Pancreas (tissue), 10 donors: Measurements from ENCODE around the gene HCLS1. TPM values are rescaled to one million over a fixed set of nuclear protein-coding genes. Genes with fewer than 3 reads are reported as not detected.

ENCODE experiments used
- ATAC-seq, 4 donors: fragments of 200-7000 bp; cut with Tn5 transposase; one replicate each; pipeline versions ENCODE4 v1.8.0 to v1.9.1; 2020; ENCODE audit warnings: mild to moderate bottlenecking in 4 of 4, moderate library complexity in 4 of 4
- DNase-seq, 6 donors: peaks; one replicate each; pipeline ENCODE4 v3.0.0-alpha.2; 2020
- FAIRE-seq: peaks from 2 replicates; lab custom pipeline; 2012; peaks lifted over from hg19 to GRCh38; lab: Jason Lieb, UNC
- H3K27ac ChIP-seq, 4 donors: fragments of 200-600 bp; sonication (generic); 1 replicate in 3 of 4; 2 replicates in 1 of 4; pipeline versions ENCODE4 v1.5.0 to v1.8.0; 2020
- H3K27me3 ChIP-seq, 4 donors: fragments of 200-600 bp; one replicate each; pipeline ENCODE4 v1.8.0; 2021
- H3K36me3 ChIP-seq, 3 donors: fragments of 200-600 bp; sonication (generic) in 1 of 3; one replicate each; pipeline versions ENCODE4 v1.5.0 to v1.8.0; 2020 to 2021
- H3K4me1 ChIP-seq, 3 donors: fragments of 200-600 bp; one replicate each; pipeline ENCODE4 v1.8.0; 2021
- H3K4me3 ChIP-seq, 4 donors: fragments of 200-600 bp; sonication (generic) in 2 of 4; one replicate each; pipeline versions ENCODE4 v1.5.0 to v1.8.0; 2020 to 2021
- H3K9me3 ChIP-seq, 4 donors: fragments of 200-600 bp; one replicate each; pipeline ENCODE4 v1.8.0; 2021
- CTCF ChIP-seq, 4 donors: fragments of 200-600 bp; sonication (generic) in 3 of 4; IDR thresholded peaks; one replicate each; pipeline versions ENCODE4 v1.5.0 to v1.8.0; 2021; ENCODE audit warnings: antibody characterized with exemption in 4 of 4
- WGBS, 2 donors: extraction: QIAGEN DNeasy Blood & Tissue Kit; methylation state at CpG; one replicate each; pipeline ENCODE4 v1.1.7; 2013; 5-methylcytosine and 5-hydroxymethylcytosine counted together
- intact Hi-C, 3 donors: fragments of 100-400 bp; cut with DNase I; formaldehyde crosslinking; loops; one replicate each; pipeline versions ENCODE4 v1.11.1 to v1.14.2; 2022
- polyA plus RNA-seq, 2 donors: library from polyadenylated mRNA; stranded (reverse); fragments of 200-250 nt; gene quantifications; one replicate each; pipeline ENCODE4 v1.2.3, GENCODE V29; 2013
- total RNA-seq, 6 donors: library from RNA; stranded (reverse); fragmentation: NEBNext Ultra II Directional in 4 of 6; extraction: Animal tissue kit (Norgen Biotek cat#: 25700) in 4 of 6; gene quantifications; one replicate each; pipeline versions ENCODE4 v1.2.1 to v1.2.4, GENCODE V29; 2021 to 2023
- donor health status: healthy with polysubstance abuse.
- donor health status: DM: no; HTN: no; CAD: no; lungs with moderate emphysema.
- donor health status: DM: no; HTN: no; CAD: no.
- donor health status: control.
- donor health status: control.
- donor health status: Bipolar disorder and iron deficiency.
- donor health status: DM: yes; HTN: yes; CAD: no.
- donor health status: DM: no; HTN: no; CAD: no.
- donor health status: DM: no; HTN: no; CAD: no.
- donor health status: DM: yes; HTN: yes; CAD: no.

HCLS1 gene
- total and polyA plus RNA-seq, 8 donors = 1.3 to 28.3 (median 8.4) TPM

- intact Hi-C loops = no loop called here
- ATAC-seq = no peak
- Histone ChIP-seq H3K36me3 (no peaks in the 10 kb centered on the region), H3K27me3 (no peaks in the 10 kb centered on the region), H3K9me3 (no peaks in the 10 kb centered on the region), H3K27ac (no peak overlapping the region), H3K4me3 (no peak overlapping the region), H3K4me1 (no peaks in the 10 kb centered on the region)
- no peak for FAIRE-seq
- 86 to 90% methylated on average over 2 of the region's 2 CpGs for WGBS, 2 donors
- no peak for DNase-seq
- TF ChIP-seq CTCF (IDR thresholded peaks at IDR 0.05) = no peak
Measured at GRCh38 chr3:121641127-121641526, 19.6 kb downstream of the HCLS1 start.

GRCh38 chr3:121637922-121638321, 22.8 kb downstream of the HCLS1 start:
- FAIRE-seq = no peak
- no peaks in the 10 kb centered on the region for H3K4me1 ChIP-seq
- no peak overlapping the region for H3K27ac ChIP-seq
- H3K36me3 ChIP-seq = no peaks in the 10 kb centered on the region
- intact Hi-C loops = no loop called here
- H3K4me3 ChIP-seq = no peak overlapping the region
- no peak for TF ChIP-seq CTCF (IDR thresholded peaks at IDR 0.05)
- WGBS, 2 donors = 88 to 100% methylated on average over 1 of the region's 1 CpG
- no peak for ATAC-seq
- no peaks in the 10 kb centered on the region for H3K27me3 ChIP-seq
- H3K9me3 ChIP-seq = no peaks in the 10 kb centered on the region
- DNase-seq = no peak

GRCh38 chr3:121630355-121630754, 30.3 kb downstream of the HCLS1 start:
- H3K27me3 ChIP-seq = no peaks in the 10 kb centered on the region
- H3K4me3 ChIP-seq = no peak overlapping the region
- H3K27ac ChIP-seq = no peak overlapping the region
- FAIRE-seq = no peak
- no peak for TF ChIP-seq CTCF (IDR thresholded peaks at IDR 0.05)
- no peak for DNase-seq
- no peaks in the 10 kb centered on the region for H3K4me1 ChIP-seq
- 92% methylated on average over 1 of the region's 1 CpG for WGBS, 2 donors
- H3K9me3 ChIP-seq = no peaks in the 10 kb centered on the region
- ATAC-seq = no peak
- intact Hi-C loops = no loop called here
- H3K36me3 ChIP-seq = no peaks in the 10 kb centered on the region

GRCh38 chr3:121629601-121630000, 31.1 kb downstream of the HCLS1 start:
- Histone ChIP-seq H3K4me1 (no peaks in the 10 kb centered on the region), H3K27ac (no peak overlapping the region), H3K36me3 (no peaks in the 10 kb centered on the region), H3K27me3 (no peaks in the 10 kb centered on the region), H3K9me3 (no peaks in the 10 kb centered on the region), H3K4me3 (no peak overlapping the region)
- DNase-seq (no peak), FAIRE-seq (no peak), ATAC-seq (no peak)
- TF ChIP-seq CTCF (IDR thresholded peaks at IDR 0.05) = no peak
- WGBS, 2 donors = 87 to 91% methylated on average over 6 of the region's 6 CpGs
- intact Hi-C loops = no loop called here

GRCh38 chr3:121627622-121628021, 33.1 kb downstream of the HCLS1 start:
- intact Hi-C loops = no loop called here
- Histone ChIP-seq H3K4me1 (no peaks in the 10 kb centered on the region), H3K27ac (no peak overlapping the region), H3K4me3 (no peak overlapping the region), H3K36me3 (no peaks in the 10 kb centered on the region), H3K9me3 (no peaks in the 10 kb centered on the region), H3K27me3 (no peaks in the 10 kb centered on the region)
- WGBS, 2 donors = 60 to 76% methylated on average over 3 of the region's 3 CpGs
- DNase-seq = no peak
- no peak for FAIRE-seq
- no peak for ATAC-seq
- TF ChIP-seq CTCF (IDR thresholded peaks at IDR 0.05) = no peak
